CD4-positive, alpha-beta T cell treated with Interleukin-17A for 4 hours (primary cell): Measurements from ENCODE around the gene TCEAL6.
"Not testable (repeated sequence)": the region's sequence is repeated elsewhere in the genome, so short reads cannot be mapped to it uniquely, and the experiment has no call there.

Source experiments
- DNase-seq: peaks from one replicate; pipeline ENCODE4 v3.0.0-alpha.2; 2020; ENCODE audit warnings: mixed read lengths

The TCEAL6 gene

GRCh38 chrX:102142274-102142673, at the start of gene TCEAL6:
TSS of gene TCEAL6 (minus strand) at chrX:102142481.
- DNase-seq = not testable (repeated sequence)

- DNase-seq = no peak
Observed at GRCh38 chrX:102185967-102186720, 43.9 kb upstream of the TCEAL6 start.

- peak; percentile 81 for DNase-seq
Observed at GRCh38 chrX:102155806-102156179, 13.5 kb upstream of the TCEAL6 start, which contains the start of gene BEX5. TSS of gene BEX5 (minus strand) at chrX:102155977. CDS start at chrX:102154265, 1,712 bp downstream.

GRCh38 chrX:102154900-102155805, 12.9 kb upstream of the TCEAL6 start:
- DNase-seq = peak; percentile 34

GRCh38 chrX:102154218-102154860, 12.1 kb upstream of the TCEAL6 start:
- DNase-seq = peak; percentile 32

- DNase-seq = not testable (repeated sequence)
Observed at GRCh38 chrX:102141631-102142030, 650 bp downstream of the TCEAL6 start.

GRCh38 chrX:102140876-102141275, 1.4 kb downstream of the TCEAL6 start:
- not testable (repeated sequence) for DNase-seq

GRCh38 chrX:102138064-102138463, 4.2 kb downstream of the TCEAL6 start:
- DNase-seq = no peak

GRCh38 chrX:102129473-102129872, 12.8 kb downstream of the TCEAL6 start:
- no peak for DNase-seq

- DNase-seq = no peak
Observed at GRCh38 chrX:102126863-102127262, 15.4 kb downstream of the TCEAL6 start.

GRCh38 chrX:102126080-102126818, 16.0 kb downstream of the TCEAL6 start:
- not testable (repeated sequence) for DNase-seq

- DNase-seq = peak; percentile 21
Observed at GRCh38 chrX:102125436-102125835, 16.8 kb downstream of the TCEAL6 start, which contains the start of gene TCEAL2. TSS of gene TCEAL2 (plus strand) at chrX:102125679. CDS start at chrX:102126831, 1,152 bp downstream.

GRCh38 chrX:102125014-102125413, 17.3 kb downstream of the TCEAL6 start:
- DNase-seq = not testable (repeated sequence)

- DNase-seq = no peak
Observed at GRCh38 chrX:102115748-102116147, 26.5 kb downstream of the TCEAL6 start.

GRCh38 chrX:102113367-102113766, 28.9 kb downstream of the TCEAL6 start:
- no peak for DNase-seq
